GM21390 (cell line): ENCODE results near the gene RYR2.
"Not testable (repeated sequence)": the region's sequence is repeated elsewhere in the genome, so short reads cannot be mapped to it uniquely, and the experiment has no call there.

ENCODE experiments used
- ATAC-seq: cut with Tn5 transposase; IDR thresholded peaks from one replicate; pipeline ENCODE4 v1.9.1; 2021; ENCODE audit not compliant: unreplicated experiment

The RYR2 gene

GRCh38 chr1:237320890-237321289, 278.9 kb downstream of the RYR2 start:
- no peak for ATAC-seq

- ATAC-seq, result no peak
These were observed 282.2 kb downstream of the RYR2 start for GRCh38 chr1:237324226-237324625.

GRCh38 chr1:237327061-237327460, 285.1 kb downstream of the RYR2 start:
- no peak for ATAC-seq

GRCh38 chr1:237340892-237341291, 298.9 kb downstream of the RYR2 start:
- ATAC-seq, result no peak

- no peak for ATAC-seq
These were observed 299.4 kb downstream of the RYR2 start for GRCh38 chr1:237341391-237341790.

- no peak for ATAC-seq
These were observed 300.7 kb downstream of the RYR2 start for GRCh38 chr1:237342730-237343129.

- ATAC-seq, result no peak
These were observed 310.8 kb downstream of the RYR2 start for GRCh38 chr1:237352747-237353146.

- no peak for ATAC-seq
These were observed 311.9 kb downstream of the RYR2 start for GRCh38 chr1:237353918-237354317.

- no peak for ATAC-seq
These were observed 313.0 kb downstream of the RYR2 start for GRCh38 chr1:237355022-237355421.

- no peak for ATAC-seq
These were observed 316.6 kb downstream of the RYR2 start for GRCh38 chr1:237358555-237358954.

GRCh38 chr1:237367758-237368157, 325.8 kb downstream of the RYR2 start:
- ATAC-seq, result no peak

- not testable (repeated sequence) for ATAC-seq
These were observed 329.5 kb downstream of the RYR2 start for GRCh38 chr1:237371477-237371876.

- ATAC-seq, result no peak
These were observed 341.8 kb downstream of the RYR2 start for GRCh38 chr1:237383791-237384190.

- ATAC-seq, result no peak
These were observed 342.2 kb downstream of the RYR2 start for GRCh38 chr1:237384213-237384612.

- no peak for ATAC-seq
These were observed 344.6 kb downstream of the RYR2 start for GRCh38 chr1:237386362-237387143.

- no peak for ATAC-seq
These were observed 345.1 kb downstream of the RYR2 start for GRCh38 chr1:237387144-237387505.

GRCh38 chr1:237390823-237391222, 348.8 kb downstream of the RYR2 start:
- no peak for ATAC-seq

GRCh38 chr1:237393632-237394031, 351.6 kb downstream of the RYR2 start:
- no peak for ATAC-seq

- no peak for ATAC-seq
These were observed 352.3 kb downstream of the RYR2 start for GRCh38 chr1:237394281-237394680.

- no peak for ATAC-seq
These were observed 354.4 kb downstream of the RYR2 start for GRCh38 chr1:237396426-237396825.

- no peak for ATAC-seq
These were observed 356.8 kb downstream of the RYR2 start for GRCh38 chr1:237398751-237399150.

- ATAC-seq, result no peak
These were observed 363.9 kb downstream of the RYR2 start for GRCh38 chr1:237405912-237406311.

GRCh38 chr1:237411621-237412020, 369.6 kb downstream of the RYR2 start:
- ATAC-seq, result peak; percentile 86
